Spleen (tissue), 7 donors: ENCODE measurements around the gene FABP3.

Experiments
- CTCF ChIP-seq, 11 experiments: fragments of 200-600 bp in 7 of 11; fragments of 450-650 bp in 4 of 11; sonication (generic) in 4 of 11; IDR thresholded peaks in 8 of 11; conservative IDR thresholded peaks in 3 of 11; 1 replicate in 7 of 11; 2 replicates in 4 of 11; pipeline versions ENCODE4 v1.4.0 to v1.8.0; 2016 to 2021; ENCODE audit warnings: antibody characterized with exemption in 11 of 11, inconsistent platforms in 4 of 11, mild to moderate bottlenecking in 1 of 11
- POLR2A ChIP-seq, 3 donors: fragments of 450-650 bp; IDR thresholded peaks; one replicate each; pipeline ENCODE4 v1.5.1; 2017; ENCODE audit warnings: antibody characterized with exemption in 3 of 3, mild to moderate bottlenecking in 1 of 3
- POLR2AphosphoS5 ChIP-seq, 3 donors: sonication (generic); formaldehyde crosslinking; IDR thresholded peaks; one replicate each; pipeline ENCODE4 v1.5.1; 2017; ENCODE audit warnings: antibody characterized with exemption in 3 of 3
- donor health status: DM: no; HTN: no; CAD: no; lungs with moderate emphysema.
- donor health status: DM: no; HTN: no; CAD: no.
- donor health status: DM: no; HTN: no; CAD: no.

- TF ChIP-seq CTCF (IDR thresholded peaks at IDR 0.05 in 8 of 11, conservative IDR thresholded peaks at IDR 0.05 in 3 of 11): no peak
- no peak for TF ChIP-seq POLR2A (IDR thresholded peaks at IDR 0.05)
- no peak for TF ChIP-seq POLR2AphosphoS5 (IDR thresholded peaks at IDR 0.05)
These were observed 10.8 kb downstream of the FABP3 start for GRCh38 chr1:31362032-31362431.
